DOHH2 (cell line): Measurements from ENCODE around the gene TPCN2.
"Not testable (repeated sequence)": the region's sequence is repeated elsewhere in the genome, so short reads cannot be mapped to it uniquely, and the experiment has no call there.

Source experiments
- H3F3A ChIP-seq: fragments of 200-600 bp; sonication (generic), shearing (Covaris generic); 2 replicates; pipeline ENCODE4 v1.6.0; 2016; ENCODE audit warnings: antibody characterized with exemption, mild to moderate bottlenecking; ENCODE audit not compliant: control insufficient read depth, insufficient read depth
- H3K27ac ChIP-seq: fragments of 200-600 bp; sonication (generic); 2 replicates; pipeline ENCODE4 v1.5.1; 2014; ENCODE audit warnings: low read depth, mild to moderate bottlenecking, low read length, moderate library complexity
- H3K27me3 ChIP-seq: fragments of 200-600 bp; sonication (generic); 2 replicates; pipeline ENCODE4 v1.6.1; 2014; ENCODE audit warnings: mild to moderate bottlenecking, low read length, mixed read lengths; ENCODE audit not compliant: control insufficient read depth
- H3K36me3 ChIP-seq: fragments of 200-600 bp; sonication (generic); 2 replicates; pipeline ENCODE4 v1.6.1; 2014; ENCODE audit warnings: mild to moderate bottlenecking, low read length, moderate library complexity, mixed read lengths; ENCODE audit not compliant: control insufficient read depth
- H3K4me1 ChIP-seq: fragments of 200-600 bp; sonication (generic); 2 replicates; pipeline ENCODE4 v1.6.1; 2014; ENCODE audit warnings: mild to moderate bottlenecking, low read length, mixed read lengths; ENCODE audit not compliant: control insufficient read depth
- H3K4me2 ChIP-seq: fragments of 200-600 bp; sonication (generic); 2 replicates; pipeline ENCODE4 v1.6.0; 2014; ENCODE audit warnings: mild to moderate bottlenecking, low read length, moderate library complexity
- H3K4me3 ChIP-seq: fragments of 200-600 bp; sonication (generic); 2 replicates; pipeline ENCODE4 v1.5.1; 2014; ENCODE audit warnings: mild to moderate bottlenecking, low read length, mixed read lengths
- H3K79me2 ChIP-seq: fragments of 200-600 bp; sonication (generic); 2 replicates; pipeline ENCODE4 v1.6.1; 2014; ENCODE audit warnings: mild to moderate bottlenecking, low read length, mixed read lengths; ENCODE audit not compliant: control insufficient read depth
- H3K9me2 ChIP-seq: fragments of 200-600 bp; sonication (generic); replicated peaks from 2 replicates; pipeline ENCODE4 v1.6.1; 2014; ENCODE audit warnings: mild to moderate bottlenecking, low read length, mixed read lengths; ENCODE audit not compliant: control insufficient read depth
- H3K9me3 ChIP-seq: fragments of 200-600 bp; sonication (generic); 2 replicates; pipeline ENCODE4 v1.6.1; 2014; ENCODE audit warnings: antibody characterized with exemption, low read length, mixed read lengths; ENCODE audit not compliant: control insufficient read depth, insufficient read depth
- H4K20me1 ChIP-seq: fragments of 200-600 bp; sonication (generic); 2 replicates; pipeline ENCODE4 v1.6.0; 2014; ENCODE audit warnings: low read depth, mild to moderate bottlenecking, antibody characterized with exemption, low read length, moderate library complexity; ENCODE audit not compliant: control insufficient read depth, insufficient read depth
- EZH2phosphoT487 ChIP-seq: fragments of 200-600 bp; sonication (generic); IDR thresholded peaks from 2 replicates; pipeline ENCODE4 v1.6.1; 2017; ENCODE audit warnings: borderline replicate concordance, mild to moderate bottlenecking, antibody characterized with exemption, low read length, moderate library complexity, mixed read lengths
- TF ChIP-seq, protein P1 (sequence below): fragments of 200-600 bp; sonication (generic); IDR thresholded peaks from one replicate; pipeline ENCODE4 v1.5.1; 2014; ENCODE audit warnings: antibody characterized with exemption, mild to moderate bottlenecking, low read depth, low read length; ENCODE audit not compliant: poor library complexity, severe bottlenecking

Gene TPCN2

DNA sequence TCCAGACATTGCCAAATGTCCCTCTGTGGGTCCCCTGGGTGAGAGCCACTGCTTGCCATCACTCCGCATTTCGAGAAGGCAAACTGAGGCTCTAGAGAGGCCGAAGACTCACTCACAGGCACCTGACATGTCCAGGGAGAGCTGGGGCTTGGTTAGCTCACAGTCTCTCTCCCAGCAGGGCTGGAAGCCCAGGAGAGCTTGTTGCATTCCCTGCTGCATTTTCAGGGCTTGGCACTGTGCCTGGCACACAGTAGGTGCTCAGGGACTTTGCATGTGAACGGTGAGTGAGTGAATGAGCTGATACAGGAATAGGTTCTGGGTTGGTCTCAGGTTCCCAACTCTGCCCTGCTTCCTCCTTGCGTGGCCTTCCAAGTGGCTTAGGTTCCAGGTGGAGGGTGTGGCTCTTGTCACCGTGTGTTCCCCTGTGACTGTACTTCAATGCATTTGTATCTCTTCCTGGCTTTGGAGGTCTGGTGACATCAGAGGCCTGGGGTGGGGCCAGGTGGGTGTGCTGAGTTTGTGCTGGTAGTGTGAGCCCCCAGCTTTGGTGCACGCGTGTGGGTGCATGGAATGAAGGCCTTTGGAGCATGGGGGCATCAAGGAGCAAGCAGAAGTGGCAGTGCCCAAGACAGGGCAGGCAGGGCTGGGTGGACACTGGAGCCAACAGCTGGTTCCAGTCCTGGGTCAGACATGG lies 88.6 kb downstream of the TPCN2 start:
- H3K27me3 ChIP-seq: 0 out of 2 replicates have a peak, but pooled peaks cover 2% of the 10 kb centered on the region
- H3K4me2 ChIP-seq: no peak overlapping the region
- H3K36me3 ChIP-seq: no peaks in the 10 kb centered on the region
- H3K27ac ChIP-seq: no peak overlapping the region
- peaks cover 14% of the 10 kb centered on the region for H3K9me3 ChIP-seq
- no peaks in the 10 kb centered on the region for H3K9me2 ChIP-seq
- H3K4me1 ChIP-seq: no peaks in the 10 kb centered on the region
- no peaks in the 10 kb centered on the region for H3K79me2 ChIP-seq
- H3F3A ChIP-seq: no peaks in the 10 kb centered on the region
- no peaks in the 10 kb centered on the region for H4K20me1 ChIP-seq
- TF ChIP-seq, protein P1, sequence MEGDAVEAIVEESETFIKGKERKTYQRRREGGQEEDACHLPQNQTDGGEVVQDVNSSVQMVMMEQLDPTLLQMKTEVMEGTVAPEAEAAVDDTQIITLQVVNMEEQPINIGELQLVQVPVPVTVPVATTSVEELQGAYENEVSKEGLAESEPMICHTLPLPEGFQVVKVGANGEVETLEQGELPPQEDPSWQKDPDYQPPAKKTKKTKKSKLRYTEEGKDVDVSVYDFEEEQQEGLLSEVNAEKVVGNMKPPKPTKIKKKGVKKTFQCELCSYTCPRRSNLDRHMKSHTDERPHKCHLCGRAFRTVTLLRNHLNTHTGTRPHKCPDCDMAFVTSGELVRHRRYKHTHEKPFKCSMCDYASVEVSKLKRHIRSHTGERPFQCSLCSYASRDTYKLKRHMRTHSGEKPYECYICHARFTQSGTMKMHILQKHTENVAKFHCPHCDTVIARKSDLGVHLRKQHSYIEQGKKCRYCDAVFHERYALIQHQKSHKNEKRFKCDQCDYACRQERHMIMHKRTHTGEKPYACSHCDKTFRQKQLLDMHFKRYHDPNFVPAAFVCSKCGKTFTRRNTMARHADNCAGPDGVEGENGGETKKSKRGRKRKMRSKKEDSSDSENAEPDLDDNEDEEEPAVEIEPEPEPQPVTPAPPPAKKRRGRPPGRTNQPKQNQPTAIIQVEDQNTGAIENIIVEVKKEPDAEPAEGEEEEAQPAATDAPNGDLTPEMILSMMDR: no peak
- no peak overlapping the region for H3K4me3 ChIP-seq

DNA sequence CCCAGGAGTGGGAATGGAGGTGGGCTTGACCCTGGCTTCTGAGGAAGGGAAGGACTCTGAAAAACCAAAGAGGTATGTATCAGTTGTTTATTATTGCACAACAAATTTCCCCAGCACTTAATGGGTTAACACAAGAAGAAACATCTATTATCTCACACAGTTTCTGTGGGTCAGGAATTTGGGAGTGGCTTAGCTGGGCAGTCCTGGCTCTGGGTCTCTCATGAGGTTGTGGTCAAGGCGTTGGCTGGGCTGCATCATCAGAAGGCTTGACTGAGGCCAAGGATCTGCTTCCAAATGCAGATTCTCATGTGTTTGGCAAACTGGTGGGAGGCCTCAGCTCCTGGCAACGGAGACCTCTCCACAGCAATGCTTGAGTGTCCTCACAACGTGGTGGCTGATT lies 89.5 kb downstream of the TPCN2 start:
- Histone ChIP-seq H3K27me3 (0 out of 2 replicates have a peak, but pooled peaks cover 2% of the 10 kb centered on the region), H4K20me1 (no peaks in the 10 kb centered on the region), H3K4me2 (no peak overlapping the region), H3K4me1 (no peaks in the 10 kb centered on the region), H3K36me3 (no peaks in the 10 kb centered on the region), H3K27ac (no peak overlapping the region), H3K79me2 (no peaks in the 10 kb centered on the region), H3K9me3 (peaks cover 16% of the 10 kb centered on the region), H3K9me2 (no peaks in the 10 kb centered on the region), H3F3A (no peaks in the 10 kb centered on the region), H3K4me3 (no peak overlapping the region)
- TF ChIP-seq EZH2phosphoT487: no peak
- TF ChIP-seq, protein P1: no peak

DNA sequence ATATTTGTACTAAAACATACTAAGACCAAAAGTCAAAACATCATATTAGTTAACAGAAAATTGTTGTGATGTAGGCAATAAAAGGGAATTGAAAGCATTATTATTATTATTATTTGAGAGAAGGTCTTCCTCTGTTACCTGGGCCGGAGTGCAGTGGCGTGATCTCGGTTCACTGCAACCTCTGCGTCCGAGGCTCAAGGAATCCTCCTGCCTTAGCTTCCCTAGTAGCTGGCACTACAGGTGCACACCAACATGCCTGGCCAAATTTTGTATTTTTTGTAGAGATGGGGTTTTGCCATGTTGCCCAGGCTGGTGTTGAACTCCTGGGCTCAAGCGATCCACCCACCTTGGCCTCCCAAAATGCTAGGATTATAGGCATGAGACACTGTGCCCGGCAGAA lies 91.4 kb downstream of the TPCN2 start:
- not testable (repeated sequence) for H3K9me3 ChIP-seq, H3K9me2 ChIP-seq, H3K36me3 ChIP-seq, H4K20me1 ChIP-seq, H3F3A ChIP-seq, H3K79me2 ChIP-seq, H3K27ac ChIP-seq, H3K27me3 ChIP-seq, H3K4me3 ChIP-seq, H3K4me1 ChIP-seq, H3K4me2 ChIP-seq

DNA sequence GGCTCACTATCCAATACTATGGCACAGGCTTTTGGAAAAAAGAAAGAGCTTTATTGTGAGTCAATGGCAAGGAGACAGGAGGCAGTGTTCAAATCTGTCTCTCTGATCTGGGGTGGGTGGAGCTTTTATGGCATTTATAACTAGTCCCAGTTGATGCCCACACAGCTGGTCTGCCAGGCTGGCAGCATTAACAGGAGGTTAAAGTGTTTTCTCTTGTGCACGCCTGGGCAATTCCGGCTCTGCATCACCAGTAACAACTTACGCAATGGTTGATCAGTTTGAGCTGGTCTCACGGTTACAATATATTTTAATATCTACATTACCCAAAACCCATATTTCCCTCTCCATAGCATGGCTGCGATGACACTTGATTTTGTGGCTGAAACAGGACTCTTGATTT lies 91.9 kb downstream of the TPCN2 start:
- TF ChIP-seq, protein P1: no peak
- TF ChIP-seq EZH2phosphoT487: no peak
- Histone ChIP-seq H4K20me1 (no peaks in the 10 kb centered on the region), H3K4me3 (no peak overlapping the region), H3K4me1 (no peaks in the 10 kb centered on the region), H3K27me3 (0 out of 2 replicates have a peak, but pooled peaks cover 2% of the 10 kb centered on the region), H3K79me2 (no peaks in the 10 kb centered on the region), H3K4me2 (no peak overlapping the region), H3K9me3 (peaks cover 10% of the 10 kb centered on the region; the same call in 1 of the 2 replicates), H3K27ac (no peak overlapping the region), H3K36me3 (no peaks in the 10 kb centered on the region), H3F3A (no peaks in the 10 kb centered on the region), H3K9me2 (no peaks in the 10 kb centered on the region)
